HEK293T (cell line): ENCODE results near the gene BCOR.

Source experiments
- CTCF ChIA-PET: fragments of 350-600 bp; formaldehyde crosslinking; extraction: SDS; loops from one replicate; lab custom pipeline; 2021; ENCODE audit warnings: antibody characterized with exemption, inconsistent platforms; lab: Yijun Ruan, JAX
- POLR2A ChIA-PET: fragments of 350-600 bp; formaldehyde crosslinking; extraction: SDS; loops from one replicate; lab custom pipeline; 2020; ENCODE audit warnings: antibody characterized with exemption, inconsistent platforms; lab: Yijun Ruan, JAX
- DNase-seq: peaks from one replicate; pipeline ENCODE4 v3.0.0; 2012; ENCODE audit warnings: mixed read lengths; ENCODE audit errors: extremely low spot score
- ARNT ChIP-seq: fragments of 450-650 bp; IDR thresholded peaks from 2 replicates; pipeline ENCODE4 v1.6.1; 2017; ENCODE audit warnings: mild to moderate bottlenecking
- BHLHE40 ChIP-seq: fragments of 450-650 bp; IDR thresholded peaks from 2 replicates; pipeline ENCODE4 v1.6.1; 2016; ENCODE audit warnings: mild to moderate bottlenecking, moderate library complexity, borderline replicate concordance
- CTBP1 ChIP-seq: fragments of 450-650 bp; IDR thresholded peaks from 2 replicates; pipeline ENCODE4 v1.6.1; 2016; ENCODE audit warnings: borderline replicate concordance
- ELF4 ChIP-seq: fragments of 450-650 bp; IDR thresholded peaks from 2 replicates; pipeline ENCODE4 v1.6.1; 2017; ENCODE audit warnings: antibody characterized with exemption
- FOXA1 ChIP-seq: fragments of 450-650 bp; IDR thresholded peaks from 2 replicates; pipeline ENCODE4 v1.6.1; 2016; ENCODE audit warnings: mild to moderate bottlenecking
- FOXK2 ChIP-seq: fragments of 450-650 bp; IDR thresholded peaks from 2 replicates; pipeline ENCODE4 v1.6.1; 2016; ENCODE audit warnings: mild to moderate bottlenecking
- FOXM1 ChIP-seq: fragments of 450-650 bp; IDR thresholded peaks from 2 replicates; pipeline ENCODE4 v1.6.1; 2017; ENCODE audit warnings: mild to moderate bottlenecking, borderline replicate concordance
- HDGF ChIP-seq: fragments of 450-650 bp; IDR thresholded peaks from 2 replicates; pipeline ENCODE4 v1.6.1; 2017; ENCODE audit warnings: antibody characterized with exemption, borderline replicate concordance
- L3MBTL2 ChIP-seq: fragments of 450-650 bp; conservative IDR thresholded peaks from 2 replicates; pipeline ENCODE4 v1.6.1; 2016; ENCODE audit warnings: mild to moderate bottlenecking
- LEF1 ChIP-seq: fragments of 450-650 bp; IDR thresholded peaks from 2 replicates; pipeline ENCODE4 v1.6.1; 2017; ENCODE audit warnings: mild to moderate bottlenecking, borderline replicate concordance
- NFRKB ChIP-seq: fragments of 450-650 bp; IDR thresholded peaks from 2 replicates; pipeline ENCODE4 v1.6.1; 2016; ENCODE audit warnings: mild to moderate bottlenecking, moderate library complexity
- PKNOX1 ChIP-seq: fragments of 450-650 bp; IDR thresholded peaks from 2 replicates; pipeline ENCODE4 v1.6.1; 2016
- SP1 ChIP-seq: fragments of 450-650 bp; IDR thresholded peaks from 2 replicates; pipeline ENCODE4 v1.6.1; 2017
- SUZ12 ChIP-seq: fragments of 450-650 bp; IDR thresholded peaks from 2 replicates; pipeline ENCODE4 v1.6.1; 2016; ENCODE audit warnings: mild to moderate bottlenecking
- TARDBP ChIP-seq: fragments of 450-650 bp; IDR thresholded peaks from 2 replicates; pipeline ENCODE4 v1.6.1; 2016
- ZNF384 ChIP-seq: fragments of 450-650 bp; IDR thresholded peaks from 2 replicates; pipeline ENCODE4 v1.6.1; 2016

BCOR gene

GRCh38 chrX:40131654-40132337, 34.0 kb upstream of the BCOR start:
- no peak for DNase-seq
- TF ChIP-seq BHLHE40 (no peak), SUZ12 (no peak), PKNOX1 (no peak), L3MBTL2 (no peak), FOXA1 (no peak), SP1 (no peak), HDGF (no peak), FOXK2 (no peak), CTBP1 (no peak), FOXM1 (no peak), ELF4 (no peak), ARNT (no peak), NFRKB (no peak), ZNF384 (no peak), TARDBP (no peak)
- ChIA-PET POLR2A (no interaction called here), CTCF (no interaction called here)

DNA sequence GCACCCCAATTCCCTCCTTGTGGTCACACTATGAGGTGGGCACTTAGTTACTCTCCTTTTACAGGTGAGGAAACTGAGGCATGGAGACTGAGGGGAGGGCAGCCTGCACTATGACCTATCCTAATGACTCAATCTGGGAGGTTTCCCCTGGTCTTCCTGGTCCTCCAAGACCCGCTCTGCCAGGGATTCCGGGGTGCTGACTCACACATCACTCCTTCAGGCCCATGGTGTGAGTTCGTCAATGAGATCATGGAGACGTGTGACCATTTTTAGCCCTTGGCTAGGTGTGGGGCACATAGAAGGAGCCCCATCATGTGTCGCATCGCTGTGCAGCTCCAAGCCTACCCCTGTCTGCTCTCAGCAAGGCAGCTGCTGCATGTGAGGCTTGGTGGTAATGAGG, 32.4 kb upstream of the BCOR start:
- TF ChIP-seq LEF1: no peak
- ChIA-PET CTCF (no interaction called here), POLR2A (no interaction called here)
- no peak for DNase-seq

GRCh38 chrX:40127052-40127451, 29.3 kb upstream of the BCOR start:
- no peak for DNase-seq
- CTCF ChIA-PET: no interaction called here
- POLR2A ChIA-PET: no interaction called here
- TF ChIP-seq BHLHE40: no peak
- TF ChIP-seq ARNT: no peak
- no peak for TF ChIP-seq SP1
- no peak for TF ChIP-seq FOXA1
- TF ChIP-seq TARDBP: no peak
- no peak for TF ChIP-seq NFRKB
- TF ChIP-seq FOXK2: no peak
- no peak for TF ChIP-seq L3MBTL2
- no peak for TF ChIP-seq HDGF
- no peak for TF ChIP-seq FOXM1
- TF ChIP-seq PKNOX1: no peak
- no peak for TF ChIP-seq ZNF384
- TF ChIP-seq LEF1: no peak
- no peak for TF ChIP-seq SUZ12
- no peak for TF ChIP-seq CTBP1
- TF ChIP-seq ELF4: no peak

- POLR2A ChIA-PET: interaction anchor here (0.6 kb wide), 1 partner anchor 31 kb away, joined by 3 read pairs; no protein-coding TSS in a partner anchor
- CTCF ChIA-PET: no interaction called here
- no peak for DNase-seq
- TF ChIP-seq SUZ12 (no peak), HDGF (no peak), BHLHE40 (no peak), L3MBTL2 (no peak), FOXK2 (no peak), NFRKB (no peak), TARDBP (no peak), FOXA1 (no peak), LEF1 (no peak), ARNT (no peak), ZNF384 (no peak), CTBP1 (no peak), SP1 (no peak), PKNOX1 (no peak), FOXM1 (no peak), ELF4 (no peak)
Observed at GRCh38 chrX:40122487-40122886, 24.7 kb upstream of the BCOR start.

DNA sequence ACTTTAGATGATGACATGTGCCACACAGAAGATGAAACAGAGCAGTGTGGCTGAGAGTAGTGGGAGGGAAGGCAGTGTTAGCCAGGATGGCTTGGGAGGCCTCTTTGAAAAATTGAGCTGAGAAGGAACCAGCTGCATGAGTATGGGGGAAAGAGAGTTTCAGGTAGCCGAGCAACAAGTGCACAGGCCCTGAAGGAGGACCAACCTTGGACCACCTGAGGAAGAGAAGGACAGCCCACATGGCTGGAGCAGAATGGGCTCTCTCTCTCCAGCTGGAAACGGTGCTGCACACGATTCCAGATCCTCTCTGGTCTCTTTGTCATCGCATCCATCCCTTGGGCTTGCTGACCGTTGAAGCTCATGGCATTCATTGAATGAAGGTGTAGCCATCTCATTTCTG, 23.9 kb upstream of the BCOR start:
- no peak for TF ChIP-seq NFRKB
- TF ChIP-seq PKNOX1: no peak
- no peak for TF ChIP-seq FOXM1
- TF ChIP-seq BHLHE40: no peak
- TF ChIP-seq HDGF: no peak
- TF ChIP-seq TARDBP: no peak
- TF ChIP-seq SUZ12: no peak
- TF ChIP-seq L3MBTL2: no peak
- no peak for TF ChIP-seq SP1
- TF ChIP-seq ARNT: no peak
- no peak for TF ChIP-seq LEF1
- TF ChIP-seq CTBP1: no peak
- no peak for TF ChIP-seq FOXA1
- TF ChIP-seq ZNF384: no peak
- TF ChIP-seq ELF4: no peak
- no peak for TF ChIP-seq FOXK2
- ChIA-PET POLR2A (interaction anchor here (0.8 kb wide), 1 partner anchor 9 kb away, joined by 3 read pairs; no protein-coding TSS in a partner anchor), CTCF (no interaction called here)
- no peak for DNase-seq
